Measurements from ENCODE around the gene CAMK4. TPM values are rescaled to one million over a fixed set of nuclear protein-coding genes. Genes with fewer than 3 reads are reported as not detected.

Gene CAMK4
- total RNA-seq (ENCODE audit: low replicate concordance) = 11.2 and 15.6 TPM in 2 replicates
- long read RNA-seq, full-length matches to known transcripts = 6 of 21 reads
- long read RNA-seq, partial matches to known transcripts = 3 of 21 reads
- long read RNA-seq, other reads (novel, unspliced or antisense) = 12 of 21 reads

DNA sequence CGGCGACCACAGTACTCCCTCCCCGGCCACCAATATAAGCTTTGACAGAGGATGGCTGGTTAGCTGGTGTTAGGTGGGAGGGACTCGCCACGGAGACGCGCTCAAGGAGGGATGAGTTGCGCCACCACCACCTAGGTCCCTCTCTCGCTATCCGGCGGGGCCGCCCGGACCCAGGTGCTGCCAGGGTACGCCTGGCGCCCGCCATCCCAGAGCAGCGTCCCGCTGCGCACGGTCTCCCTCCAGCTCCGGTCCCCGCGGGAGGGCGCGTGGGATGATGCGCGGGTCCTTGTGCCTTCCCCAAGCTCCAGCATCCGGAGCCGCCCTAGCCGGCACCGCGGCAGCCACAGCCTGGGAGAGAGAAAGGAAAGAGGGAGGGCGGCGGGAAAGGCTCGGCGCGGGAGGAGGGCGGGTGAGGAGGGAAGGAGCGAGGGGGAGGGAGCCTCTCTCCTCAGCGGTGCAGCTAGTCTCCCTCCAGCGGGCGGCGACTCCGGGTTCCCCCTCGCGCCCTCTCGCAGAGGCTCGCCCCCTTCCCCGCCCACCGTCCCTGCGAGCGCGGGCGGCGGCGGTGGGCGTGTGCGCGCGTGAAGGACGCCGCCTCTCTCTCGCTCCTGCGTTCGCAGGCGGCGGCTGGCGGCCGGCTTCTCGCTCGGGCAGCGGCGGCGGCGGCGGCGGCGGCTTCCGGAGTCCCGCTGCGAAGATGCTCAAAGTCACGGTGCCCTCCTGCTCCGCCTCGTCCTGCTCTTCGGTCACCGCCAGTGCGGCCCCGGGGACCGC lies at the start of gene CAMK4:
CAMK4 (plus strand) TSS at position 598 of the 774 bp plus-strand sequence; CDS start at position 698, 100 bp downstream.
- H3K27me3 Mint-ChIP-seq = peaks cover 50% of the 10 kb centered on the region
- H3K4me1 Mint-ChIP-seq (ENCODE audit: unreplicated experiment) = peaks cover 8% of the 10 kb centered on the region

DNA sequence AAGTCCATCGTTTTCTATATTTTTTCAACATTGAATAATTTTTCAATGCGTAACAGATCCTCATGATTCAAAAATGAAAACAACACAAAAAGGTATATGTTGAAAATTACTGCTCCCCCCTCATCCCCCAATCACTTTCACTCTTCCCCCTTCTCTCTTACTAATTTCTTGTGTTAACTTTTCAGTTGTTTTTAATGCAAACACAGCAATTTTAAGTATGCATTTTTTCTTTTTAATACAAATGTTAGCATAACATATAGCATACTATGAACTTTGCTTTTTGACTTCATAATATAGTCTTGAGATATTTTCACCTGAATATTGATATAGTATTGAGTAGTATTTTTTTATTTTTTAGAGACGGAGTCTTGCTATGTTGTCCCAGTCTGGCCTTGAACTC lies 41.1 kb upstream of the CAMK4 start:
- Mint-ChIP-seq H3K27me3 (peaks cover 6% of the 10 kb centered on the region), H3K4me1 (ENCODE audit: unreplicated experiment) (no peaks in the 10 kb centered on the region), H3K9me3 (peaks cover 5% of the 10 kb centered on the region), H3K4me3 (no peak overlapping the region), H3K27ac (no peak overlapping the region), H3K36me3 (no peaks in the 10 kb centered on the region)
- TF ChIP-seq, protein P1, sequence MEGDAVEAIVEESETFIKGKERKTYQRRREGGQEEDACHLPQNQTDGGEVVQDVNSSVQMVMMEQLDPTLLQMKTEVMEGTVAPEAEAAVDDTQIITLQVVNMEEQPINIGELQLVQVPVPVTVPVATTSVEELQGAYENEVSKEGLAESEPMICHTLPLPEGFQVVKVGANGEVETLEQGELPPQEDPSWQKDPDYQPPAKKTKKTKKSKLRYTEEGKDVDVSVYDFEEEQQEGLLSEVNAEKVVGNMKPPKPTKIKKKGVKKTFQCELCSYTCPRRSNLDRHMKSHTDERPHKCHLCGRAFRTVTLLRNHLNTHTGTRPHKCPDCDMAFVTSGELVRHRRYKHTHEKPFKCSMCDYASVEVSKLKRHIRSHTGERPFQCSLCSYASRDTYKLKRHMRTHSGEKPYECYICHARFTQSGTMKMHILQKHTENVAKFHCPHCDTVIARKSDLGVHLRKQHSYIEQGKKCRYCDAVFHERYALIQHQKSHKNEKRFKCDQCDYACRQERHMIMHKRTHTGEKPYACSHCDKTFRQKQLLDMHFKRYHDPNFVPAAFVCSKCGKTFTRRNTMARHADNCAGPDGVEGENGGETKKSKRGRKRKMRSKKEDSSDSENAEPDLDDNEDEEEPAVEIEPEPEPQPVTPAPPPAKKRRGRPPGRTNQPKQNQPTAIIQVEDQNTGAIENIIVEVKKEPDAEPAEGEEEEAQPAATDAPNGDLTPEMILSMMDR (conservative IDR thresholded peaks at IDR 0.05) = no peak
- DNase-seq (ENCODE audit: extremely low spot score, unreplicated experiment) = no peak

More for the DNA sequence above, at the start of gene CAMK4:
- TF ChIP-seq, protein P1 (conservative IDR thresholded peaks at IDR 0.05) = peak; percentile 43
- H3K27ac Mint-ChIP-seq = peak within 1 kb of the TSS; percentile 59
- H3K9me3 Mint-ChIP-seq = no peaks in the 10 kb centered on the region
- peaks cover 3% of the 10 kb centered on the region for H3K36me3 Mint-ChIP-seq
- peak within 1 kb of the TSS; percentile 93 for H3K4me3 Mint-ChIP-seq
- DNase-seq (ENCODE audit: extremely low spot score, unreplicated experiment) = peak; percentile 81

DNA sequence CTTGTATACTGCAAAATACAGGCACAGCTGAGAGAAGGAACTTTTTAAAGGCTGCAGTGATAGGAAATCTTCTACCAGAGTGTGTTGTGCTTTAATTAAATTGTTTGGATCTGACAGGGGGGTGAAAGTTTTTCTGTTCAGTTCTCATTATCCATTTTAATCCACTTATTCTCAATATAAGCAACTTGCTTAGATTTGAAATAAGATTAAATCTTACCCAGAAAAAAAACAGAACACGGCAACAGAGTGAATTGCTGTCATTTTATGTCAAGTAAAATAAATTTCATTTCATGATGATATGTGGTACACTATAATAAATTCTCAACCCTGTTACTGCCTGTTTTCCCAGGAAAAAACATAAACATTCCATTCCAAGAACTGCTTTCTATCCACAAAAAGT lies 37.1 kb upstream of the CAMK4 start:
- no peak for DNase-seq (ENCODE audit: extremely low spot score, unreplicated experiment)
- Mint-ChIP-seq H3K27me3 (no peaks in the 10 kb centered on the region), H3K9me3 (no peaks in the 10 kb centered on the region), H3K36me3 (no peaks in the 10 kb centered on the region), H3K27ac (no peak overlapping the region), H3K4me3 (no peak overlapping the region), H3K4me1 (ENCODE audit: unreplicated experiment) (no peaks in the 10 kb centered on the region)
- TF ChIP-seq, protein P1 (conservative IDR thresholded peaks at IDR 0.05) = no peak

DNA sequence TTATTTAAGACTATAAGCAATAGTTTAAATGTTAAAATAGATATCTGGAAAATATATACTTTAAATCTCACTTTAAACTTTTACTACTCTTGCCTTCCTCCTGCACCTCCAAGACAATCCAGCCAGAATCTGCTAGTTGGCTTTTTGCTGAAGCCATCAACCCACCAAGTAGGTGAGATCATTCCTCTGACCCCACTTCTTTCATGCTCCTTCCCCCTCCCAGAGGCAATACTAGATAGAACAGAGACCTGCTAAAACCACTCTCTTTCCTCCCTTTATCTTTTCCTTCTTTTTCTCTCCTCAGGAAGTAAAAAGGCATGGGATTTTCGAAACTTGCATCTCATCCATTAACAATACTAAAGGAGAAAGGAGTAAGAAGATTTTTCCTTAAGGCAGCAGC lies 30.1 kb upstream of the CAMK4 start:
- DNase-seq (ENCODE audit: extremely low spot score, unreplicated experiment) = no peak
- H3K27ac Mint-ChIP-seq = no peak overlapping the region

DNA sequence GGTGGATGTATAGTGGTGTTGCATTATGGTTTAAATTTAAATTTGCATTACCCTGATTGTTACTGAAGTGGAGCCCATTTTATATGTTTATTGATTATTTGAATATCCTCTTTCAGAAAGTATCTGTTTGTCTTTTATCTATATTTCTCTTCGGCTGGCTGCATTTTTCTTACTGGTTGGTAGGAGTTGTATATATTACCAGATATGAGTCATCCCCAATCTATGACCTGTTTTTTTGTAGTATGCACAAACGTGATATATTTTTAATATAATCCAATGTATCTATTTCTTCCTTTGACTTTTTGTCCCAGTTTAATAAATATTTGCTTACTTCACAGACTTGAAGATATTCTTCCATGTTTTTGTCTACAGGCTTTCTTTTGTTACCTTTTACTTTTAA lies 29.3 kb upstream of the CAMK4 start:
- Mint-ChIP-seq H3K4me3 (no peak overlapping the region), H3K36me3 (no peaks in the 10 kb centered on the region), H3K27me3 (no peaks in the 10 kb centered on the region), H3K4me1 (ENCODE audit: unreplicated experiment) (peaks cover 10% of the 10 kb centered on the region), H3K27ac (no peak overlapping the region), H3K9me3 (no peaks in the 10 kb centered on the region)
- DNase-seq (ENCODE audit: extremely low spot score, unreplicated experiment) = no peak
- TF ChIP-seq, protein P1 (conservative IDR thresholded peaks at IDR 0.05) = no peak

More for the DNA sequence above, 30.1 kb upstream of the CAMK4 start:
- H3K4me3 Mint-ChIP-seq = no peak overlapping the region
- no peaks in the 10 kb centered on the region for H3K36me3 Mint-ChIP-seq
- no peaks in the 10 kb centered on the region for H3K27me3 Mint-ChIP-seq
- H3K4me1 Mint-ChIP-seq (ENCODE audit: unreplicated experiment) = peaks cover 10% of the 10 kb centered on the region
- no peaks in the 10 kb centered on the region for H3K9me3 Mint-ChIP-seq
- TF ChIP-seq, protein P1 (conservative IDR thresholded peaks at IDR 0.05) = no peak

All from type B pancreatic cell (in vitro differentiated cells).